NCI-H69 (cell line): ENCODE results near the gene MVB12B.
A peak's percentile ranks its signal among the peaks of the same experiment; 100 is the strongest.
"Not testable (repeated sequence)": the region's sequence is repeated elsewhere in the genome, so short reads cannot be mapped to it uniquely, and the experiment has no call there.

Source experiments
- DNase-seq: peaks from one replicate; lab custom pipeline; 2025; lab: John Stamatoyannopoulos, UW

Gene MVB12B

DNA sequence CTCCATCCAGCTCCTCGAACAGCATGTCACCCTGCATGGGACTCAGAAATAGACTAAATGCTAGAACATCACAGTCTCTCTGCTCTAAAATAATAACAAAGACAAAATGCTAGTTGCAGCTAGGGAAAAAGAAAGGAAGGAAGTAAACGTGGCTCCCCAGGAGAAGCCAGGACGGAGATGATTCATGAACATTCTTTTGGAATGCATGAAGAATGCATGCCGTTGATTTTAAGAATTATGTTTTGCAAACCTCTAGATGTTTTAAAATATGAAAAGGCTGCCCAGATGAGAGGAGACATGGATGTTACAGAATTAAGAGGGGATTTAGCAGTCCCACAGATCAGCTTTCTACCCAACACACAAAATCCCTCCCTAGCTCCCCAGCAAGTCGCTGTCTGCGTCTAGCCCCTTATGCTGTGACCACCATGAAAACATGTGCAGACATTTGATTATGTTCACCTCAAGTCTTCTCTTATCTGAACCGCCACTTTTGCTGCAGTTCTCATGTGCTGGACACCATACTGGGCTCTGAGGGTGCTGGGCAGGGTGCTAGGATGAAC lies 147.7 kb downstream of the MVB12B start:
- DNase-seq: no peak

DNA sequence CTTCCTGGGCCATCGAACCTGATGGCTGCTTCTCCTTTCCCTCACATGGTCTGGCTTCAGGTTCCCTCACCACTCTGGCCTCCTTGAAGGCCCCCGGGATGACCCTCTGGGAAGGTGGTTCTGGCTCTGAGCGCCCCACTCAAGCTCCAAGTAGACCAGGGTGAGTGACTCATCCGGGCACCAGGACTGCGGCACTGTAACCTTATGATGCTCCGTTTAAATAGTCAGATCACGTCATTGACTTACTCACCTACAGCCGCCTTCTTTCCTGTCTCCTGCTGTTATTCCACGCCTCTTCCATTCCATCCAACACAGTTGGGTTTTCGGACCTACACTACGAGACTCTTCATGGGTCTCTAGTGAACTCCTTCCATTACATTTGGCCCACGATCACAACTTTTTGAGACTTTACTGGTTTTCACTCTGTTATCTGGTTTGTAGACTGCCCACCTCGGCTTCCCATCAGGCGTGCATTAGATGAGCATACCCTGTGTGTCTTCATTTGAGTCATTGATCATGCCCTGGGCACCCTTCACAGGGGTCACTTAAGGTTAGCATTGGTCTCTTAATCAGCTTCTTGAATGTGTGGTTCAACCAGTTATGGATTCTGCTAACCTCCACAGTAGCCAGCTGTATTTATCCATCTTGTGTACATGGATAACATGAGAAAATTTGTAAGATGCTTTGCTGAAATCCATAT lies 148.3 kb downstream of the MVB12B start:
- no peak for DNase-seq

DNA sequence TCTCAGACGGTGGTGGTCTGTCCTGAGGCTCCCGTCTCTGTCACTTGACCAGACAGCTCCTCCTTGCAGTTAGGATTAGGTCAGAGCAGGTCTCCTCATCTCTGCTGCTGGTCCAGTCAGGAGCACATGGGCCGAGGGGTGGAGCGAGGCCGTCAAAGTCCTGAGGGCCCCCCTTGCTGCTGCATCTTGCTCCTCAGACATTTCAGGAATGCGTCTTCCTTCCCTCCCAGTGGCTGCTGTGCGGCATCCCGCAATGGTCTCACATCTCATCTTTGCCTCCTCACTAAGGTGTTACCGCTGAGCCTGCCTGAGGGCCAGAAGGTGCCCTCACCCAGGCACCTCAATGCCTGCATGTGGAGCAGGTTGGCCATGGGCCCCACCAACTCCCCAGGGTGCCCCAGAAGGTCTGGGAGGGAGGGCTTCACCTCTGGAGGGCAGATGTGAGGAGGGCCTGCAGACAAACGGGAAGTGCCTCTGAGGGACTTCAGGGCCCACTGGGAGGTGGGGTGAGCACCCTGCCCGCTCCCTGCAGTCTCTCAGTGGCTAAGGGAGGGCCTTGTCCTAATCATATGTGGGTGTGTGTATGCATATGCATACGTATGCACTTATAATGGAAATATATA lies 149.4 kb downstream of the MVB12B start:
- DNase-seq: no peak

- DNase-seq: not testable (repeated sequence)
Observed at GRCh38 chr9:126477432-126477831, 150.8 kb downstream of the MVB12B start.

DNA sequence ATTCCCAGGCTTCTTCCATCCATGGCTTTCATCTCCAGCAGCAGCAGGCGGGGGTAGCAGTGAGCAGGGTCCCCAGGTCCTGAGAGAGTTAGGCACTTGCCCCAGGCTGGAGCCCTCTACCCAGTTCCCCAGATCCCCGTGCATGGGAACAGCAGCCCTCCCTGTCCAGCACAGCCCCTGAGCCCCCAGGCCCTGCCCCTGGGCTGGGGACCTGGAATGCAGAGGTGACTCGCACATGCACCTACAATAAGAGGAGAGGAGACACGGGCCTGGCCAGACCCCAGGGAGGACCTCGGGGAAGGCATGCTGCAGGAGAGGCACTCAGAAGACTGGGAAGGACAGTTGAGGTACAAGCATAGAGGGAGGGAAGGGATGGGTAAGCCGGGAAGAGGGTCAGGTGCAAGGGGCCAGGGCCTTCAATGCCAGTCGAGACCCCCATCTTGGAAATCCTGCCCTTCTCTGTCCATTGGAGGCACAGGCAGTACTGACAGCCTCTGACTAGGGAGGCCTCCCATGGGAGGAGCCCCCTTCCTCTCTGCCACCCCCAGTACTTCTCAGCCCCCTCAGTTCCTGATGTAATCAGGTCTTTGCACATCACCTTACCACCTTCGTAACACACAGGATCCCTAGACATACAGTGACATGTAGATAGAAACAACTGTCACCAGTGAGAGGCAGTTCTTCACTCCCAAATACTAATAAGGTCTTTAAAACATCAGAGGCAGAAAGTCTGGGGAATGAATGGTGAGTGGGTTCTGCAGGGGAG lies 151.8 kb downstream of the MVB12B start:
- DNase-seq: no peak

GRCh38 chr9:126479515-126479914 lies 152.9 kb downstream of the MVB12B start:
- DNase-seq: no peak

DNA sequence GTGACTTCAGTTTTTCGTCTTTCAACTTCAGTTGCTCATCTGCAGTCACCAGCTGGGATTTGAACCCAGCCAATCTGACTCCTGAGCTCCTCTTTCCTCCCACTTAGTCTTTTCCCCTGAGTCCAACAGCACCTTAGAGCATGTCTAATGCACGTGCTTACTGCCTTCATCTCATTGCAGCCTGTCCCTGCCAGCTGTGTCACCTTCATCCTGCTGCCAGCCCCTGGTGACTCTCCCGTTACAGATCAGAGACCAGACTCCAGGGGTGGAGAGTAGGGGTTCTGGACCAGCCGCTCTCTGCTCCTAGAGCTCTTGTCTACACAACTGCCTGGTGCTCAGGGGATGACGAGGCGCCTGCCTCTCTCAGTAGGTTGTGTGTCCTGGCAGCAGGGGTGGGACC lies 154.2 kb downstream of the MVB12B start:
- DNase-seq: peak; percentile 33

DNA sequence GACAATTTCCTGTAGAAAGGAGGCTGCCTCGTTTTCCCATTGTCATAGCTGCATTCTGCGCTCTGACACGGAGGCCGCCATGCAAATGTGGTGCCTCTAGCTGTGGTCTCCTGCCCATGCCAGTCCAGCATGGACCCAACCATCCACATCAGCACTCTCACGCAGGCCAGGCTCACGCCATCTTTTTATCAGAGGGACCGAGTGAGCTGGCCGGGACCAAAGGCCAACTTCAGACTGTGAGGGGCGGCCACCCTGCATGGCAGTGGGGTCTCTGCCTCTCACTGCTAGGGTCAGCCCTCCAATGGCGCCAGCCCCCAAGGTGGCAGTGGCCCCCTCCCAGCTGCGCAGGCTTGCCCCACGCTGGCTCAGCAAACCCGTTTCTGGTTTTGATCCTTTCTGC lies 155.2 kb downstream of the MVB12B start:
- no peak for DNase-seq

DNA sequence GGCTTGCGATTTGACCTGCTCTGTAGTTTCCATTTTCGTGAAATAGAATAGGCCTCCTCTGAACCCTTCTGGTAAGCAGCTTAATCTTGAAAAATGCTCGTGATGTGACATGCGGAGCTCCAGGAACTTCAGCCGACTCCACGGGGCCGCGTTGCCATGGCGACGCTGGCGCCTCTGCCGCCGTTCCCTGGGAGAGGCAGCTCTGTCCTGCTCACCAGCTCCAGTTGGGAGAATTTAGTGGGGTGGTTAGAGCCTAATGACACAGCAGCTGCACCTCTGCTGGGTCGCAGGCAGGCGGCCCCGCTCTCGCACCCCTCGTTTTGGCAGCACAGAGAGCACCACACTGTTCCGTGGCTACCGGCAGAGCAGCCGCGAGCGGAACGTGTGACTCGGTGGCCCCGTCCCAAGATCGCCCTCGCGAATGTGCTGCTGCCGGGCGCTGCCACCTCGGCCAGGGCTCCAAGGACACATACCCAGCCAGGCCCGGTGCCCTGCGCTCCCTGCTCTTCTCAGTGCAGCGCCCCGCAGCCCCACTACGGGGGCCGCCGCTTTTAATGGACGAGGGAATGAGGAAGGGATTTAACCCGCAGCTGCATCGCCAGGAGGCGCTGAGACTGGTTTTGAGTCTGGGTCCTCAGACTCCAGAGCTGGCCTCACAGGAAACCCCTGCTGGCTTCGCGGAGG lies 155.9 kb downstream of the MVB12B start:
- no peak for DNase-seq

- DNase-seq: no peak
Observed at GRCh38 chr9:126483468-126484073, 156.9 kb downstream of the MVB12B start.

GRCh38 chr9:126485662-126486061 lies 159.0 kb downstream of the MVB12B start:
- DNase-seq: no peak

GRCh38 chr9:126486276-126486675 lies 159.6 kb downstream of the MVB12B start:
- DNase-seq: no peak

- DNase-seq: no peak
Observed at GRCh38 chr9:126487856-126488255, 161.2 kb downstream of the MVB12B start.

DNA sequence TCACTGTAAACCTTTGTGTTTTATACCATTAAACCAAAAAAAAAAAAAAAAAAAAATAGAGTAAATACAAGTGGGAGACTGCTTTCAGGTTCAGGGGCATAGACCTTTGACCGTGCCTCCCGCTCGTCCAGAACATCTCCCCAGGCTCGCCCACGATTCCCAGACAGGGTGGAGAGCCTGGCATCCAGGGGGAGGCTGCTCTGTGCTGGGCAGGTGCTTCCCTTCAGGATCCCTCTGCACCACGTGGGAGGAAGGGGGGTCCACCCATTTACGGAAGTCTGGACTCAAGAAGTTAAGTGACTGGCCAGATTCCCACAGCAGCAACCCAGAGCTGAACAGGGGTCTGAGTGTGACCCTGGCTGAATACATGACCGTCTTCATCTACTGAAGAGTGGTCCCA lies 161.7 kb downstream of the MVB12B start:
- DNase-seq: no peak

DNA sequence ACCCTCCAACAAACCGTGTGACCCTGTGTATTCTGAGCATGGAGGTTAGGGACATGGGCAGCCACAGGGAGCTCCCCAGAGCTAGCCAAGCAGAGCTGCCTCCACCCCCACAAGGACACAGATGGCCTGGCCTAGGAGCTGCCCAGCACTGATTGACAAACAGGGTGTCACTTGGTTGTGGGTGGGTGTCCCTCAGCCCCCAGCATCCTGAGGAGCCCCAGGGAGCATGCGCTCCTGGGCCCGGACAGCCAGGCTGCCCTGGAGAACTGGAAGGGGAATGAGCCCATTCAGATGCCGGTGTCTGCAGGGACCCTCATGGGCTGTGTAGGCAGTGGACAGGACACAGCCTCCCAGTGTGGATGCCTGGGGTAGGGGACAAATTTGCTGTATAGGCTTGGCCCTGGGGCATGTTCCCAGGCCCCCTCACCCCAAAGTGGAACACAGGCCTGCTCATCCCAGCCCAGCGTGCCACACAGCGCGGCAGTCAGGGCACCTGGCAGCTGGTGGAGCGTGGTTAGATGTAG lies 162.3 kb downstream of the MVB12B start:
- no peak for DNase-seq

DNA sequence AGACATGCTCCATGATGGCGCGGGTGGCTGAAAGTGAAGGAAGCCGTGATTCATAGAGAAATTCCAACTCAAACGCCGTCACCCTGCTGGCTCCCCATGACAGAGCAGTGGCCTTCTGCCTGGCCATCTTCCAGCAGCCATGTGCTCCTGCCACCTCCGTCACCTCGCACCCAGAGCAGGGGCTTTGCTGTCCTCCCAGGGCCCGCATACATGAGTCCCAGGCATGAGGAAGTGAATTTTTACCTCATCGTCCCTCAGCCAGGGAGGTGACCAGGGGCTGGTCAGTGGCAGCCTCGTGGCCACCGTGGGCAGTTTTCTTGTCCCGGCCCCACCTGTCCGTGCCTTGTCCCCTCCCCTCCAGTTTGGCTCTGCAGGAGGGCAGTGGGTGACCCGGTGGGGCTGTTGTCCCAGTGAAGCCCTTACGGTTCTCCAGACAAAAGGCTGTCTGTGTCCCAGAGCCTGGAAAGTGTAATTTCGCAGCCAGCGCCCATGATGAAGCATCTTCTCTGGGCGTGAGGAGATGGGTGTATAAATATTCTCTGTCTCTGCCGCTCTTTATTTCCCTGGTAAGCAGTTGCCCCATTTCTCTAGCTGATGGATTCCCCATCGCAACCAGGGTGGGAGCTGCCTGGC lies 163.1 kb downstream of the MVB12B start:
- DNase-seq: no peak

GRCh38 chr9:126490214-126490631 lies 163.6 kb downstream of the MVB12B start:
- DNase-seq: peak; percentile 85

- DNase-seq: peak; percentile 76
Observed at GRCh38 chr9:126490871-126491567, 164.4 kb downstream of the MVB12B start.

GRCh38 chr9:126491568-126491879 lies 164.9 kb downstream of the MVB12B start:
- DNase-seq: no peak

DNA sequence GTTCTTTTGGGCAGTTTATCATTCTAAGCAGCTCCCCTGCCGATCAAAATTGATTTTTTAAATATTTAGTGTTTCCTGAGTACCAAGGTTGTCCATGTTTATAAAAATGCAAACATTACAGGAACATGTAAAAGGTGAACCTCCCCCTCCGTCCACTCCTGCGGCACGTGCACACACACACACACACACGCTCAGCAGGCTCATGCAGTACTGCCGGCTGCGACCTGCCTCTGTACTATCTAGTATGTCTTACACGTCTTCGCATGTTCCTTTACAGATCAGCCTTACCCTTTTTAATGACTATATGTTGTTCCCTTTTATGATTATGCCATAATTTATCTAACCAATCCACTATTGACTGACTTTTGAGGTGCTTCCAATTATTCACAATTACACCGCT lies 165.3 kb downstream of the MVB12B start:
- DNase-seq: no peak

DNA sequence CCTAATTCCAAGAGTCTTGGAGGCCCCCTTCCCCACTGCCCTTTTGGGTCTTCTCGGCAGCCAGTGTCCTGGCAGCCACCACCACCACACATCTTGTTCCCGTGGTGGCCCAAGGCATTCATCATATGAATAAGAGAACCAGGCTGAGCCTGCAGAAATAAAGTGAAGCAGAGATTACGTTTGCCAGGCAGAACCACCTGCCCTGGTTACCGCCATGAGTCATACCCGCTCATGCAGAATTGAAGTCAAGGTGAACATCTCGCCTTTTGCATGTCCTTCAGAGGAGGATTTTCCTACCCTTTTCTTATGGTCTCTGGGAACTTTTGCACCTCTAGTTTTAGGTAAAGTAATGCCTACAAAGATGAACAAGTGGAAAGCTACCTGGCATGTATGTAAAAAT lies 167.6 kb downstream of the MVB12B start:
- DNase-seq: no peak
